ENCODE measurements around the gene NLRP13. TPM values are rescaled to one million over a fixed set of nuclear protein-coding genes. Genes with fewer than 3 reads are reported as not detected.

The NLRP13 gene
- not detected in 2 replicates for total RNA-seq

DNA sequence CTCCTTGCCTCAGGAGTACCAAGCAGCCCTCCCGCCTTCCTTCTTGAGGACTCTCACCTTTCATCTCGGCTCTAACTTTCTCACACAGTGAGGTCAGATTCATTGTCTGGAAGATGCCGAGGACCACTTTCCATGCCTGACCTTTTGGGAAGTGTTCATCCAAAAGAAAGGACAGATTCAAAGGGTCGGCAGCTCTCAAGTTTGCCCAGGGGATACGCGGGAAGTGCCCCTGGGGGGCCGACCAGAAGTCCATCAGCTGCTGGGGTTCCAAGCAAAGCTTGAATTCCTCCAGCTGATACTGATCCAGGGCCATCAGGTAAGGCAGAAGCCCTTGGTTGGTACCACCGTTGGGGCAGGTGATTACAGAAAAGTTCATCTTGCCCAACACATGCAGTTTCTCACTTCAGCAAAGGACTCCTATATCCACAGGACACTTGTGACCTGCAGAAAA lies at the start of gene NLRP13:
NLRP13 (minus strand) TSS at position 401 of the 451 bp plus-strand sequence; CDS start at position 376, 25 bp downstream.

DNA sequence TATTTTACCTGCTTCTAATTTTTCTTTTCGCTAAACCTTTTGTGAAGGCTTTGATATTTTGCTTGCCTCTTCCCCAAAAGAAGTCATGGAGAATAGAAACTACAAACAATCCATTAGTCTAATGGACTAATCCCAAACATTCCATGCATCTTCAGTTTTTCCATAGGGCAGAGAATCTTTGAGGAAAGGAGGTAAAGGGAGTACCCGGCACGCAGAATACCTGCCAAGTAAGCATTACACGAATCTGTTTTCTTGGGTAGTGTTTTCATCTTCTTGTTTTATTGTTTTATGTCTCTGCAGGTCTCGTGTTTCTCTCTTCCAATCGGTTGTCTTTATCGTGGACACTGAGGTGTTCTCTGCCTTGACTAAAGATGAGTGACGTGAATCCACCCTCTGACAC lies 15.4 kb upstream of the NLRP13 start, which contains the start of gene NLRP8:
NLRP8 (plus strand) TSS at position 301 of the 400 bp plus-strand sequence.

Other genes starting within 250 kb of the NLRP13 start
- 0.24 TPM in 1 of 2 replicates, not detected in the other for gene NLRP9, start 193.9 kb downstream of the NLRP13 start, total RNA-seq
- not detected in 2 replicates for gene RFPL4A, start 173.2 kb downstream of the NLRP13 start, total RNA-seq
- not detected in 2 replicates for gene RFPL4AL1, start 163.2 kb downstream of the NLRP13 start, total RNA-seq
- gene NLRP11, start 100.3 kb downstream of the NLRP13 start, total RNA-seq: not detected in 2 replicates
- gene NLRP4, start 95.8 kb downstream of the NLRP13 start, total RNA-seq: not detected in 2 replicates
- not detected in 2 replicates for gene NLRP8, start 15.5 kb upstream of the NLRP13 start, total RNA-seq
- not detected in 2 replicates for gene NLRP5, start 54.4 kb upstream of the NLRP13 start, total RNA-seq
- 42.6 and 44.3 TPM in 2 replicates for gene ZNF787, start 189.0 kb upstream of the NLRP13 start, total RNA-seq
- 9.0 and 10.1 TPM in 2 replicates for gene ZNF444, start 209.0 kb upstream of the NLRP13 start, total RNA-seq
- gene GALP, start 243.7 kb upstream of the NLRP13 start, total RNA-seq: not detected in 2 replicates